Sigmoid colon (tissue), 3 donors: ENCODE results near the gene GJE1.

ENCODE experiments used
- POLR2A ChIP-seq, 2 donors: fragments of 450-650 bp; IDR thresholded peaks; one replicate each; pipeline ENCODE4 v1.6.1; 2016; ENCODE audit warnings: antibody characterized with exemption in 2 of 2, mild to moderate bottlenecking in 2 of 2, moderate library complexity in 2 of 2
- TF ChIP-seq, protein P1 (sequence below), 4 experiments: fragments of 450-650 bp in 3 of 4; fragments of 200-600 bp in 1 of 4; IDR thresholded peaks; one replicate each; pipeline ENCODE4 v1.5.1; 2016 to 2019; ENCODE audit warnings: antibody characterized with exemption in 4 of 4, mild to moderate bottlenecking in 3 of 4, moderate library complexity in 2 of 4

DNA sequence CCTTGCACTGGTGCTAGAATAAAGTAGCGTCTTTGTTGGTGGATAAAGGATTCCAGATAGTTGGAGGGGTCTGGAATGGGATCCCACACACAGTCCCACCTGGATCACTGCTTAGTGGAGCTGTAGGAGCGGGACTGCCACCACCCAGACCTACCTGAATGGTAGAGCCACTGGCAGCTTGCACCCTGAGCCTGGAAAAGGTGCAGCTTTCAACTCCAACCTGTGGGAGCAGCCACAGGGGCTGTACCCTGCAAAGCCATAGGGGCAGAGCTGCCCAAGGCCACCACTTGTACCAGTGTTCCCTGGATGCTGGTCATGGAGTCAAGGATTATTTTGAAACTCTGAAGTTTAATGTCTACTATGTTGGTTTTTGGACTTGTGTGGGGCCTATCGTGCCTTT lies 41.3 kb downstream of the GJE1 start:
- TF ChIP-seq, protein P1, sequence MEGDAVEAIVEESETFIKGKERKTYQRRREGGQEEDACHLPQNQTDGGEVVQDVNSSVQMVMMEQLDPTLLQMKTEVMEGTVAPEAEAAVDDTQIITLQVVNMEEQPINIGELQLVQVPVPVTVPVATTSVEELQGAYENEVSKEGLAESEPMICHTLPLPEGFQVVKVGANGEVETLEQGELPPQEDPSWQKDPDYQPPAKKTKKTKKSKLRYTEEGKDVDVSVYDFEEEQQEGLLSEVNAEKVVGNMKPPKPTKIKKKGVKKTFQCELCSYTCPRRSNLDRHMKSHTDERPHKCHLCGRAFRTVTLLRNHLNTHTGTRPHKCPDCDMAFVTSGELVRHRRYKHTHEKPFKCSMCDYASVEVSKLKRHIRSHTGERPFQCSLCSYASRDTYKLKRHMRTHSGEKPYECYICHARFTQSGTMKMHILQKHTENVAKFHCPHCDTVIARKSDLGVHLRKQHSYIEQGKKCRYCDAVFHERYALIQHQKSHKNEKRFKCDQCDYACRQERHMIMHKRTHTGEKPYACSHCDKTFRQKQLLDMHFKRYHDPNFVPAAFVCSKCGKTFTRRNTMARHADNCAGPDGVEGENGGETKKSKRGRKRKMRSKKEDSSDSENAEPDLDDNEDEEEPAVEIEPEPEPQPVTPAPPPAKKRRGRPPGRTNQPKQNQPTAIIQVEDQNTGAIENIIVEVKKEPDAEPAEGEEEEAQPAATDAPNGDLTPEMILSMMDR (IDR thresholded peaks at IDR 0.05): no peak
- no peak for TF ChIP-seq POLR2A (IDR thresholded peaks at IDR 0.05)
